CD4-positive, alpha-beta T cell treated with Interleukin-17A for 4 hours (primary cell): ENCODE results near the gene EML4.
"Not testable (repeated sequence)": the region's sequence is repeated elsewhere in the genome, so short reads cannot be mapped to it uniquely, and the experiment has no call there.

Experiments used
- DNase-seq: peaks from one replicate; pipeline ENCODE4 v3.0.0-alpha.2; 2020; ENCODE audit warnings: mixed read lengths

EML4 gene, protein sequence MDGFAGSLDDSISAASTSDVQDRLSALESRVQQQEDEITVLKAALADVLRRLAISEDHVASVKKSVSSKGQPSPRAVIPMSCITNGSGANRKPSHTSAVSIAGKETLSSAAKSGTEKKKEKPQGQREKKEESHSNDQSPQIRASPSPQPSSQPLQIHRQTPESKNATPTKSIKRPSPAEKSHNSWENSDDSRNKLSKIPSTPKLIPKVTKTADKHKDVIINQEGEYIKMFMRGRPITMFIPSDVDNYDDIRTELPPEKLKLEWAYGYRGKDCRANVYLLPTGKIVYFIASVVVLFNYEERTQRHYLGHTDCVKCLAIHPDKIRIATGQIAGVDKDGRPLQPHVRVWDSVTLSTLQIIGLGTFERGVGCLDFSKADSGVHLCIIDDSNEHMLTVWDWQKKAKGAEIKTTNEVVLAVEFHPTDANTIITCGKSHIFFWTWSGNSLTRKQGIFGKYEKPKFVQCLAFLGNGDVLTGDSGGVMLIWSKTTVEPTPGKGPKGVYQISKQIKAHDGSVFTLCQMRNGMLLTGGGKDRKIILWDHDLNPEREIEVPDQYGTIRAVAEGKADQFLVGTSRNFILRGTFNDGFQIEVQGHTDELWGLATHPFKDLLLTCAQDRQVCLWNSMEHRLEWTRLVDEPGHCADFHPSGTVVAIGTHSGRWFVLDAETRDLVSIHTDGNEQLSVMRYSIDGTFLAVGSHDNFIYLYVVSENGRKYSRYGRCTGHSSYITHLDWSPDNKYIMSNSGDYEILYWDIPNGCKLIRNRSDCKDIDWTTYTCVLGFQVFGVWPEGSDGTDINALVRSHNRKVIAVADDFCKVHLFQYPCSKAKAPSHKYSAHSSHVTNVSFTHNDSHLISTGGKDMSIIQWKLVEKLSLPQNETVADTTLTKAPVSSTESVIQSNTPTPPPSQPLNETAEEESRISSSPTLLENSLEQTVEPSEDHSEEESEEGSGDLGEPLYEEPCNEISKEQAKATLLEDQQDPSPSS

DNA sequence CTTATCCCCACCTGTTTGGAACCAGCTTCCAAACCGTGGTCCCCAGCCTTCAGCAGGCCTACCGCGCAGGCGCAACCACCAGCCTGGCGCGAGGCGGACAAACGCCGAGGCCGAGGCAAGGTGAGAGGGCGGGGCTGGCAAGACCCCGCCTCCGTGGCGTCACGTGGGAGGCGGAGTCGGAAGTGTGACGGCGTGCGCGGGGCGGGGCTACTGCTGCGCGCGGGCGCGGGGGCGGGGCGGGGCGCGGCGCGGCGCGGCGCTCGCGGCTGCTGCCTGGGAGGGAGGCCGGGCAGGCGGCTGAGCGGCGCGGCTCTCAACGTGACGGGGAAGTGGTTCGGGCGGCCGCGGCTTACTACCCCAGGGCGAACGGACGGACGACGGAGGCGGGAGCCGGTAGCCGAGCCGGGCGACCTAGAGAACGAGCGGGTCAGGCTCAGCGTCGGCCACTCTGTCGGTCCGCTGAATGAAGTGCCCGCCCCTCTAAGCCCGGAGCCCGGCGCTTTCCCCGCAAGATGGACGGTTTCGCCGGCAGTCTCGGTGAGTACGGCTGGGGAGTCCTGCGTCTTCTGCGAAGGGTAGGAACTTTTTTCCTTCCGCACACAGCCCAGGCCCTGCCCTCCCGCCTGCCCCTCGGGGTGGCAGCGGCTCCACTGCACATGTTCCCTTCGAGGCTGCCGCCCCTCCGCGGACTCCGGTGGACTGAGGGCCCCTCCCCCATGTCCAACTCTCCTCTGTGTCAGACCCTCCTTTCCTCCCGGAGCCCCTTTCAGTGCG is at the start of gene EML4:
EML4 (plus strand) TSS at position 254 of the 774 bp plus-strand sequence; CDS start at position 513, 259 bp downstream.
- DNase-seq: peak; percentile 87

DNA sequence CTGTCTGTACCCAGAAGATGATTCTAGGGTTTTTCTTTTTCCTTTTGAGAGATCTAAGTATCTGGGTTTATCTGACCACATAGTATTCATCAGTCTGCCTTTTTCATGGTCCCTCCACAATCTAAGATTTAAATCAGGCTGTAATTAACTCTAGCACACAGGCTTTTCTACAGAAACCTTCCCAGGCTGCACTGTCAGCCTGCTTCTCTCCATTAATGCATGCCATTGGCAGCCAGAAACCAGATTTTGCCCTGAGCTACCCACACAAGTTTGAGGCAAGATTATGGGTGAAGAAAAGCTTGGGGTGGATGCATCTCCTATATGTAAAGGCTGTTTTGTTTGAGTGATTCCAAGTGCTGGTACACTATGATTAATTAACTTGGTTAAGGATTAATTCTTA is 45.7 kb upstream of the EML4 start:
- DNase-seq: no peak

DNA sequence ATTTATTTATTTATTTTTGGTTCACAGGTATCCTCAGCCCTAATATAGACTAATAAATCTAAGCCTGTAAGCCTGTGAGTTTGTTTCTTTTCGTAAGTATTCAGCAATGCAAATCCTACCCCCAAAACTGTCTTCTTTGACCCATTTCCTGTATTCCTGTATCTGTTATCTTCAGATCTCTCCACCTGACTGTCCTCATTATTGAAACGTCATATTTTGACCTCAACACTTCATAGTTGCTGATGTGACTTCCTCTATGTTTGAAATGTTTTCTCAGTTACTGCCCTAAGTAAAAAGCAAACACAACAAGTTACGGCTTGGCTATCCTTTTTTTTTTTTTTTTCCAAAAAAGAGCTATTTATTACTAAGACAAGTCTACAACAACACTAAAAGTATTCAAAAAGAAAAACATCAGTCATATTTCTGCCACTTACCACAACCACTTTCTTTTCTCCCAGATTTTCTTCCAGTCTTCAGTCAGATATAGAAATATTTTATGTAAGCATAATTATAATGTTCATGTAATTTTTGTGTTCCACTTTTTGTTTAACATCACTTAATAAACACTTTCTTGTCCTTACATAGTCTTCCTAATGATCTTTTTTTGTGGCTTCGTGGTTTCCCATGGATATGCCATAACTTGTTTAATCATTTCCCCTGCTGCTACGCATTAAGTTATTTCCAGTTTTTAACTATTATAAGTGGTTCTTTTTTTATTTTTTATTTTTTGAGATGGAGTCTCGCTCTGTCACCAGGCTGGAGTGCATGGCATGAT is 45.0 kb upstream of the EML4 start:
- no peak for DNase-seq

DNA sequence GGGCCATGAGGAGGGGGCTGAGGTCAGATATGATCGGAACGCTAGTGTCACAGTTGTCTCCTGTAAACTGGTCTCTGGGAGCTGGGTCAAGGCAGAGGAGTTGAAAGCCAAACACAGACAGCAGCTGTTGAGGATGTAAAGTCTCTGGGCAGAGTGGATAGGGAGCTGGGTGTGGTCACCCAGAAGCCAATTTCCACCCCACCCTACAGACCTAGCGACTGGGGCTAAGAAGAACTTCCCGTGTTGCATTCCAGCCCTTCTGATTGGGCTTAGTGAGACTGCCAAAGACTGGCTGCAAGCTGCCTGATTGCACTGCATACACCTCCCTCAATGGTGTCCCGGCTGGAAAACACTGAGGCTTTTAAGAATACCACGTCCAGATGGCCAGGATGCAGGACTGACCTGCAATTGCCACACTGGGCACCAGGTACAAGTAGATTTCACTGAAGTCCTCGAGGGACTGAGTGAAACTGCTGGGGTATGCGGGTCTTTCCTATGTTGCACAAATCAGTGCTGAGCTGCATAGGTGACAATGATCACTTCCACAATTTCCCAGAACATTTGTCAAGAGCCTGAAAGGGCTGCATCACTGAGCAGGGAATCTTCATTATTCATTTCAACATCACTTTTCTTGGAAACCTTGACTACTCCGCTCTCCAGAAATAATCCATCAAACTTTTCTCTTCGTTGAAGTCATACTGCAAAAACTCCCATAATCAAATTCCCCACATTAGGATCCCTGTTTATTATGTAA is 43.1 kb upstream of the EML4 start:
- no peak for DNase-seq

DNA sequence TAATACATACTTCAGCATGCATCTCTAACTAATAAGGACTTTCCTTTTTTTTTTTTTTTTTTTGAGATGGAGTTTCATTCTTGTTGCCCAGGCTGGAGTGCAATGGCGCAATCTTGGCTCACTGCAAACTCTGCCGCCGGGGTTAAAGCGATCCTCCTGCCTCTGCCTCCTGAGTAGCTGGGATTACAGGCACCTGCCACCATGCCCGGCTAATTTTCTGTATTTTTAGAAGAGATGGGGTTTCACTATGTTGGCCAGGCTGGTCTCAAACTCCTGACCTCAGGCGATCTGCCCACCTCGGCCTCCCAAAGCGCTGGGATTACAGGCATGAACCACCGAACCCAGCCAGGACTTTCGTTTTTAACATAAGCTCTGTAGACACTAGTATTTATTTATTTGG is 42.3 kb upstream of the EML4 start:
- not testable (repeated sequence) for DNase-seq

DNA sequence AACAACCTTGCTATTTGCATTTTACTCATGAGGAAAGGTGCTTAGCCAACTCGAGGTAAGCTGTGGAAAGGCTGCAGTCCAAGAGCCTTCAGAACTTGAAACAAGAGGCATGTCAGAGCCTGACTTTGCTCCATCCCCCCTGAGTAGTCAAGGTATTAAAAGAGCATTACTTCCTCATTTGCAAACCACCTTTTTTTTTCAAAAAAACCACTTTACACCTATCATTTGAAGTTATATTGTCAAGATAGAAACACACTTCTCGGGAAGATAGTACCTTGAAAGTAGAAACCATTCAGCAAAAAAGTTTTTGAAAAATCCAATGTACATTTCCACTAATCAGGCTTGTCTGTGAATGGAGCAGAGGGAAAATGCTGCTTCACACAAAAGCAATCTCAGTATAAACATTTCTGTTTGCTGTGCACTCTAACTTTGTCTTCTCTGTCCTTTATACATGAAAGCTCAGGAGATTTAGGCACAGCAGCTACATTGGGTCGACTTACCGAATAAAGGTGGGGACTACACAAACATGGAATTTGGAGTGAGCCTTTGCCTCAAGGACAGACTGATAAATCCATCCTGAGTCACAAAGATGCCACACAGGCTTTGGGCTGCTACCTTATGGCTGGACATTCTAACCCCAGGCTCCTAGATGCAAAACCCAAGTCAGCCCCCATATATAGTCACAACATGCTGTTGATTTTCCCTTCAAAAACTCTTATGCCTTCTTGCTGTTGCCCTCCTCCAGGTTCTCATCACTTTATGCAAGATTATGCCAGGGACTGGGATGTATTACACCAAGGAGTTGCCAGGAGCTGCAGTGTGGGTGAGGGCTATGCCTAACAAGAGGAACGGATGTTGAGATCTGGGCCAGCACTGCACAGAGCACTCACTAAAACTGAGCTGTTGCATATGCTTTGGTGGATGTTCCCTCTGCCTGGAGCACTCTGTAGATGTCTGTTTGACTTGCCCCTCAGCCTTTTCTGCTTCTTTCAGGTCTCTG is 41.4 kb upstream of the EML4 start:
- peak; percentile 64 for DNase-seq

DNA sequence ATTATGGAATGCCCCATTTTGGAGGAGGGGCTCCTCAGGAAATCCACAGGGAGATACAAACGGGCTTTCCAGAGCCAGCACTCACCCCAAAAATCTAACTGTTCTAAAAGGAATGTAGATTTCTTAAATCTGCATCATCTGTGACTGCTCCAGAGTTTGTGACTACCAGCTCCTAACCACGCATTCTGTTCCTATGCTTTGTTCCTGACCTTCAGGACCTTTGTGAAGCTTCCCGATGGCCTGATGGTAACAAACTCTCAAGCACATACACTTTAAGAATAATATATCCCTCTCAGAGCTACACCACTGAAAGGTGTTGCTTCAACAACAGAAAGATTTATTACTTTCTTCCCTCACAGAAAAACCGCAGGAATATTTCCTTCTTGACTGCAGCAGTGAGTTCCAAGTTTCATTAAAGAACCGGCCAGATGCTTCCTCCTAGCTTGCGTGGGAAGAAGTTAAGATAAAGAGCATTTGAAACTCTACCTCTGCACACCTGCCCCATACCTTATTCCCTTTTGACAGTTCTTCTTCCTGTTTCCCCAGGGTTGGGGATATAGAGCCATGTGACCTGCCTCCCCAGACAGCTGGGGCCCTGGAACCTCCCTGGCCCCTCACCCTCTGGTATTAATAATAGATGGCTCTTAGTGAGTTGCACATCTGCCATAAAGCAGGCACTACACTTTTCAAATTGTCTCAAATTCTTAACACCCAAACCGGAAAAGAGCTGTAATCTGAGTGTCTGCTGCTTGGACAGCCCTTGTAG is 40.2 kb upstream of the EML4 start:
- no peak for DNase-seq

DNA sequence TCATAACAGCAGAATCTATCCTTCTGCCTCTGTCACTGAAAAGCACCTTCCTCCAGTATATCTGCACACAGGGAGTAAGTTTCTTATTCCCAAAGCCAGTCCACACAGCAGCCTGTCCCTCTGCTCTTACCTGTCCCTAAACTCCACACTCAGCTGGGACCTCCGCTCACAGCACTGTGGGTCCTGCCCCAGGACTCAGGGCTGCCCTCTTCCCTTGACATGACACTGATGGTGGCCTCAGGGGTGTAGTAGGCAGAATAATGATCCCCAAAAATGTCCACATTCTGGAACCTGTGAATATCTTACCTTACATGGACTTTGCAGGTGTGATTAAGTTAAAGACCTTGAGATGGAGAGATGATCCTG is 39.7 kb upstream of the EML4 start:
- DNase-seq: no peak

DNA sequence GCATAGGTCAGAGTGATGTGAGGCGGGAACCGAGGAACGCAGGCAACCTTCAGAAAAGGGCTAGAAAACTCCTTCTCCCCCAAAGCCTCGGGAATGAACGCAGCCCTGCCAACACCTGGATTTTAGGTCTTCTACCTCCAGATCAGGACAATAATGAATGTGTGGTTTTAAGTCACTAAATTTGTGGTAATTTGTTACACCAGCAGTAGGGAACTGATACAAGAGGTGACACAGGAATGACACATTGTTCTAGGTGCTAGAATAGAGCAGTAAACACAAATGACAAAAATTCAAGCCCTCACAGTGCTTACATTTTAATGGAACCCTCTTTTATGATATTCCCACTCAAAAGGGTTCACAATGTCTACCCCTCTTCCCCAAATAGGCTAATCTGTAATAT is 39.2 kb upstream of the EML4 start:
- DNase-seq: no peak

DNA sequence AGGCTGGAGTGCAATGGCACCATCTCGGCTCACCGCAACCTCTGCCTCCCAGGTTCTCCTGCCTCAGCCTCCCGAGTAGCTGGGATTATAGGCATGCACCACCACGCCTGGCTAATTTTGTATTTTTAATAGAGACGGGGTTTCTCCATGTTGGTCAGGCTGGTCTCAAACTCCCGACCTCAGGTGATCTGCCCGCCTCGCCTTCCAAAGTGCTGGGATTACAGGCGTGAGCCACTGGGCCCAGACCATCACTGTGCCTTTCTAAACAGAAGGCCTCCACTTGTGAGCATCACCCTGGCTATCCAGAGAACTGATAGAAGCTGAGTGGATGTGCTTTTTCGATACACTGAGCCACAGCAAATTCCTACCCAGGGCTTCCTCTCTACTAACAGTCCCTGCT is 38.3 kb upstream of the EML4 start:
- DNase-seq: not testable (repeated sequence)

DNA sequence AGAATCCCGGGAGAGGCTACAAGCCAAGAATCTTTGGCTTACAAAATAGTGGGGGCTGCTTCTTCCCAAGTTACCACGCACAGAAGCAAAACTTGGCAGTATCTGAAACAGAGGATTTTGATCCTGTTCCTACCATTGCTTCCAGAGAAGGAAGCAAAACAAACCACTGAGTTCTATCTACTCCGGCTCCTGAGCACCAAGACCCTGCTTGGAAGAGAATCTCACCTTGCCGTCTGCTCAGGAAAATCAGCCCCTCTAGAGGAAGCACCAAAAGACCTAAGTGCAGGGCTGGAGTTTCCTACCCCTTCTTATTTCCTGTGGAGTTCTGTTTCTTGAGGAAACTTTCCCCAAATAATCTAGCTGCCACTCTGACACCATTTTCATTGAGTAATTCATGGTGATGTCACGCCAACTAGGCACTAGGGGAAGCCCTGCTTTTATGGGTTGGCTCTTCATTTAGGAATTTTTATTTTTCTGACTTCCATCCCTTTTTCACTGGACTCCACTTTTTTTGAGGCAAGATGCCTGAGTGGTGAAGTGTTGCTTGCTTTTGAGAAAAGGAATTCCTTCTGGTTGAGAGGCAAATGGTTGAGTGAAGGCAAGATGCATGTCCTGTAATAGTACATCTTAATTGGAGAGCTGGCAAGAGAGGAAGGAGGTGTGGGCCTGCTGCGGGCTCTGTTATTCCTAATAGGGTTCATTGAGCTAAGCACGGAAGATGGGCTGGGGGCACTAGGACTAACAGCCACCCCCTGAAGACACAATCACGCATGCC is 36.8 kb upstream of the EML4 start:
- no peak for DNase-seq

DNA sequence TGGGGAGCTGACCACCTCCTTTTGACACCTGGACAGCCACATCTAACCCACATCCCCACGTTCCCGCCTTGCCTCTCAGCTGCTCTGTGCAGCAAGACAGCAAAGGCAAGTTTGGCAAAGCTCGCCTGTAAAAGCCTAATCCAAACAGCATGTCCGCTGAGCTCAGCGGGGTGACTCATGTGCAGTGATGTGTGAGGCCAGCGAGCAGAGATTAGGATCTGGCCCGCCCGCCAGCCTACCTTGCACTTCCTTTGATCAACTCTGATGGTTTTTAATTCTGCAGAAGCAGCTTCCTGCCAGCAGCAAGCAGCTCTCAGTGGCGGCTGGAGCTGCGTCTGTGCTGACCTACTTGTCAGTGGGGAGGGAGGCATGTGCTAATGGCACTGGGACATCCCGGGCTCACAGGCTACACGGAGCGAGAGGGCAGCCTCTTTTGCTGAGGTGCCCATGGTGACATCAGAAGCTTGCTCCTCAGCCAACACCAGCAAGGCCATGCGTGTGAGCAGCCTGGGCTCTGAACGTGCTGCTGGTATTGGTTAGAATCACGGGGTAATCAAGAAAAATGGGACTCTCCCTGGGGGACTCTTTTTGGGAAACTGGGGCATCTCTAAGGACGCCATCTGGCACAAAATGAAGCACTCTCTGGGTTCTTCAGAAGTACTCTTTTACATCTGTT is 36.0 kb upstream of the EML4 start:
- DNase-seq: peak; percentile 93

DNA sequence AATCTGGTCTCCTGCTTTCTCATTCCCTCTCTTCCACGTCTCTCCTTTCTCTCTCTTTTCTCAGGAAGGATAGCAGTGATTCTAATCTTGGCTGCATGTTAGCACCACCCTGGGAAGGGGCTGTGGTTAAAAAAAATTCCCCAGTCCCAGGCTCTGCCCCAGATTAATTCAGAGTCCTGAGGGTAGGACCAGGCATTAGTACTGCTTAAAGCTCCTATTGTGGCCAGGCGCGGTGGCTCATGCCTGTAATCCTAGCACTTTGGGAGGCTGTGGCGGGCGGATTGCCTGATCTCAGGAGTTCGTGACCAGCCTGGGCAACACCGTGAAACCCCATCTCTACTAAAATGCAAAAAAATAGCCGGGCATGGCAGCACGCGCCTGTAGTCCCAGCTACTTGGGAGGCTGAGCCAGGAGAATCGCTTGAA is 35.4 kb upstream of the EML4 start:
- DNase-seq: no peak

DNA sequence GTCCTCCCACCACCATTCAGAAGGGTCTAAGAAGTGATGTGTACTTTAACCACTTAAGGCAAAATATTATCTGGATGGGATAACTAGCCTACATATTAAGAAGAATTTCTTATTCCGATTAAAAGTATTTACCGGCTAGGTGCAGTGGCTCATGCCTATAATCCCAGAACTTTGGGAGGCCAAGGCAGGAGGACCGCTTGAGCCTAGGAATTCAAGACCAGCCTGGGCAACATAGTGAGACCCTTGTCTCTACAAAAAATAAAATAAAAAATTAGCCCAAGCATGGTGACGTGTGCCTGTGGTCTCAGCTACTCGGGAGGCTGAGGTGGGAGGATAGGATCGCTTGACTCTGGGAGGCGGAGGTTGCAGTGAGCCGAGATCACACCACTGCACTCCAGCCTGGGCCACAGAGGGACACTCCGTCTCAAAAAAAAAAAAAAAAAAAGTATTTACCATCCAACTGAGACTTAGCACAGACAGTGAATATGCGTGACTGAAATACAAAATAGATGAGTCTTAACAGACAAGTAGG is 34.7 kb upstream of the EML4 start:
- not testable (repeated sequence) for DNase-seq

DNA sequence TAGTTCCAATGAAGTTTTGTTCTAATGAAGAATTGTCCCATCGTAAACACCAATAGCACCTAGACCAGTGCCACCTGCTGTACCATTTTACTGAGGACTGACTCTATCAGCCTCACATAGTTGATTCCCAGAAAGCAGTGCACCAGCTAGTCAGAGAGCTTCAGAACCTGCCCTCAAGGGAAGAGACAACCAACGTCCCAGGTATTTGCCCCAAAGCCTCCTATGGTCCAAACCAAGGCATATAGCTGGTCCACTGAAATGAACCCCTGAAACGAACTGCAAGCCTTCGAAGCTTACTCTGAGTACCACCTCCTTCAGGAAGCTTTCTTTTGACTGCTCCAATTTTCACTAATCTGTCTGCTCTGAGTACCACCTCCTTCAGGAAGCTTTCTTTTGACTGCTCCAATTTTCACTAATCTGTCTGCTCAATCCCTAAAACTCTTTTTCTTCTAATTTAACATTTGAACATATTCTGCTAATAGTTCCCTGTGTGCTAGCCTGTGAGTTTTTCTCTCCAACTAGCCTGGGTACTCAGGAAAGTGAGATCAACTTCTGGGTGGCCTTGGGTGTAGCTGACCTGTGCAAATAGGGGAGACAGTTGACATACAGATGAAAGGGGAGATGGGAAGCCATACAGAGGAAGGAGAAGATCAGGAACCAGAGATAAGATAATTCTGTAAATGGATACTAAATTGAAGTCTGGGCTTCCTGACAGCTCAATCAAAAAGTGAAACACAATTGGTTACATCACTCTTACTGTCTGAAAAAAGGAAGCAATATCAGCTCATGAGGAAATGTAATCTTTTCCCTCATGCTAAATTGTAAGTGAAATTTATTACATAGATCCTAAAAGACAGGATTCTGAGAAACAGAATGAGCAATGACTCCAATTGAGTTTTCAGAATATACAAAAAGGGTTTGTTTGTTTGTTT is 33.5 kb upstream of the EML4 start:
- peak; percentile 15 for DNase-seq

DNA sequence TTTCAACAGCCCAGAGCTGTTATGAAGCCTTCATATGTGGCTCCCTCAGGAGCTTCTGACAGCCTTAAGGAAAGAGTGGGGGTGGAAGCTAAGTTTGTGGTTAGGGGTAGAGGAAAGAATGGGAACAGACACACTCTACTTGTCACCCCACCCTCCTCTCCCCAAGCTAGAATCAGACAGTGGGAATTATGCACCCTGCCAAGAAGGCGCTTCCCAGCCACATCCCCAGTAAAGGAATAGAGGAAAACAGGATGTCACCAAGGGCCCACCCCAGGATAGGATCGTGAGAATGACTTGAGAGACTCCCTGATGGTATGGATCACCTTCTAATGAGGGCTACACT is 32.4 kb upstream of the EML4 start:
- no peak for DNase-seq
